H9 (cell line): ENCODE results near the gene TMEM219. TPM values are rescaled to one million over a fixed set of nuclear protein-coding genes. Genes with fewer than 3 reads are reported as not detected.

Experiments used
- DNase-seq: peaks from one replicate; pipeline ENCODE4 v3.0.0-alpha.2; 2017
- H2AFZ ChIP-seq: one replicate; pipeline ENCODE4 v1.6.1; 2013; ENCODE audit warnings: mild to moderate bottlenecking, low read length, control low read depth, moderate library complexity
- H2AK5ac ChIP-seq: 2 replicates; pipeline ENCODE4 v1.6.1; 2013; ENCODE audit warnings: low read length, control low read depth, mixed read lengths; ENCODE audit not compliant: insufficient read length
- H2BK120ac ChIP-seq: one replicate; pipeline ENCODE4 v1.6.1; 2013; ENCODE audit warnings: low read depth, mild to moderate bottlenecking, low read length, control low read depth, inconsistent platforms; ENCODE audit not compliant: poor library complexity, severe bottlenecking
- H2BK12ac ChIP-seq: 2 replicates; pipeline ENCODE4 v1.6.1; 2013; ENCODE audit warnings: low read length, control low read depth, mixed read lengths, low read depth; ENCODE audit not compliant: insufficient read length
- H2BK15ac ChIP-seq: 2 replicates; pipeline ENCODE4 v1.6.1; 2013; ENCODE audit warnings: low read depth, low read length, control low read depth
- H2BK20ac ChIP-seq: one replicate; pipeline ENCODE4 v1.6.1; 2013; ENCODE audit warnings: low read depth, mild to moderate bottlenecking, low read length, control low read depth, inconsistent platforms; ENCODE audit not compliant: poor library complexity, severe bottlenecking
- H2BK5ac ChIP-seq: 2 replicates; pipeline ENCODE4 v1.6.1; 2013; ENCODE audit warnings: low read length, control low read depth, mixed read lengths; ENCODE audit not compliant: insufficient read length
- H3K14ac ChIP-seq: 2 replicates; pipeline ENCODE4 v1.6.1; 2013; ENCODE audit warnings: low read length, control low read depth; ENCODE audit not compliant: insufficient read depth
- H3K18ac ChIP-seq: 2 replicates; pipeline ENCODE4 v1.6.1; 2013; ENCODE audit warnings: low read depth, mild to moderate bottlenecking, mixed read lengths, low read length, control low read depth; ENCODE audit not compliant: insufficient read length
- H3K23ac ChIP-seq: 2 replicates; pipeline ENCODE4 v1.6.1; 2013; ENCODE audit warnings: low read length, control low read depth, mixed read lengths, low read depth; ENCODE audit not compliant: insufficient read length
- H3K23me2 ChIP-seq: 2 replicates; pipeline ENCODE4 v1.6.1; 2013; ENCODE audit warnings: low read depth, mild to moderate bottlenecking, mixed read lengths, low read length, control low read depth; ENCODE audit not compliant: insufficient read length, poor library complexity, severe bottlenecking
- H3K27ac ChIP-seq: 2 replicates; pipeline ENCODE4 v1.5.1; 2013; ENCODE audit warnings: low read length, control low read depth, mixed read lengths, low read depth; ENCODE audit not compliant: insufficient read length
- H3K27me3 ChIP-seq: 2 replicates; pipeline ENCODE4 v1.6.1; 2013; ENCODE audit warnings: low read length, control low read depth, inconsistent platforms; ENCODE audit not compliant: insufficient read depth
- H3K4ac ChIP-seq: 2 replicates; pipeline ENCODE4 v1.6.1; 2013; ENCODE audit warnings: low read depth, mild to moderate bottlenecking, control low read depth, inconsistent platforms, low read length, moderate library complexity
- H3K4me1 ChIP-seq: 2 replicates; pipeline ENCODE4 v1.6.1; 2013; ENCODE audit warnings: low read length, control low read depth, inconsistent platforms; ENCODE audit not compliant: insufficient read depth
- H3K4me2 ChIP-seq: 2 replicates; pipeline ENCODE4 v1.6.1; 2013; ENCODE audit warnings: low read length, control low read depth, mixed read lengths; ENCODE audit not compliant: insufficient read length, insufficient read depth
- H3K56ac ChIP-seq: 2 replicates; pipeline ENCODE4 v1.6.1; 2013; ENCODE audit warnings: low read depth, mild to moderate bottlenecking, mixed read lengths, low read length, control low read depth; ENCODE audit not compliant: insufficient read length
- H3K79me1 ChIP-seq: 2 replicates; pipeline ENCODE4 v1.6.1; 2013; ENCODE audit warnings: low read depth, mild to moderate bottlenecking, moderate library complexity, low read length, control low read depth, inconsistent platforms; ENCODE audit not compliant: insufficient read depth, poor library complexity, severe bottlenecking
- H3K79me2 ChIP-seq: 2 replicates; pipeline ENCODE4 v1.6.1; 2013; ENCODE audit warnings: low read length, control low read depth, inconsistent platforms; ENCODE audit not compliant: insufficient read depth
- H3K9ac ChIP-seq: 2 replicates; pipeline ENCODE4 v1.6.1; 2013; ENCODE audit warnings: low read length, control low read depth, mixed read lengths; ENCODE audit not compliant: insufficient read length; ENCODE audit errors: extremely low read depth
- H3K9me3 ChIP-seq: one replicate; pipeline ENCODE4 v1.6.1; 2013; ENCODE audit warnings: low read depth, low read length, inconsistent platforms; ENCODE audit not compliant: control insufficient read depth
- H3T11ph ChIP-seq: one replicate; pipeline ENCODE4 v1.6.1; 2013; ENCODE audit warnings: mild to moderate bottlenecking, low read length, control low read depth, inconsistent platforms
- H4K20me1 ChIP-seq: one replicate; pipeline ENCODE4 v1.6.1; 2013; ENCODE audit not compliant: control insufficient read depth, insufficient read length, insufficient read depth
- H4K5ac ChIP-seq: 2 replicates; pipeline ENCODE4 v1.6.1; 2013; ENCODE audit warnings: low read depth, mild to moderate bottlenecking, mixed read lengths, low read length, control low read depth; ENCODE audit not compliant: insufficient read length
- H4K8ac ChIP-seq: replicated peaks from 2 replicates; pipeline ENCODE4 v1.6.1; 2013; ENCODE audit warnings: low read length, control low read depth, mixed read lengths, low read depth; ENCODE audit not compliant: insufficient read length
- H4K91ac ChIP-seq: 2 replicates; pipeline ENCODE4 v1.6.1; 2013; ENCODE audit warnings: low read depth, mild to moderate bottlenecking, moderate library complexity, mixed read lengths, low read length, control low read depth; ENCODE audit not compliant: insufficient read length
- H3K27ac Mint-ChIP-seq, 3 experiments: 2 replicates in 2 of 3; 3 replicates in 1 of 3; pipeline ENCODE4 v1.8.0; 2020 to 2021; ENCODE audit warnings: mixed read lengths in 3 of 3, mild to moderate bottlenecking in 1 of 3, moderate library complexity in 1 of 3
- H3K27me3 Mint-ChIP-seq: 2 replicates; pipeline ENCODE4 v1.8.0; 2021; ENCODE audit warnings: low read depth, mild to moderate bottlenecking, moderate library complexity, mixed read lengths
- H3K36me3 Mint-ChIP-seq, 3 experiments: 2 replicates in 2 of 3; 3 replicates in 1 of 3; pipeline ENCODE4 v1.8.0; 2020 to 2021; ENCODE audit warnings: low read depth in 3 of 3, mixed read lengths in 3 of 3; ENCODE audit not compliant: insufficient read depth in 1 of 3
- H3K4me1 Mint-ChIP-seq, 2 experiments: 2 replicates each; pipeline ENCODE4 v1.8.0; 2020; ENCODE audit warnings: mixed read lengths in 2 of 2
- H3K4me3 Mint-ChIP-seq, 2 experiments: 2 replicates in 1 of 2; 3 replicates in 1 of 2; pipeline ENCODE4 v1.8.0; 2020 to 2021; ENCODE audit warnings: mild to moderate bottlenecking in 2 of 2, mixed read lengths in 2 of 2, moderate library complexity in 1 of 2
- H3K9me3 Mint-ChIP-seq, 2 experiments: 2 replicates in 1 of 2; 3 replicates in 1 of 2; pipeline ENCODE4 v1.8.0; 2020; ENCODE audit warnings: mild to moderate bottlenecking in 2 of 2, mixed read lengths in 2 of 2, moderate library complexity in 1 of 2
- CTCF ChIP-seq: fragments of 200-600 bp; sonication (generic); conservative IDR thresholded peaks from 3 replicates; pipeline ENCODE4 v1.8.0; 2021; ENCODE audit warnings: antibody characterized with exemption, mild to moderate bottlenecking
- WGBS: extraction: QIAGEN DNeasy Blood & Tissue Kit; methylation state at CpG from one replicate; pipeline ENCODE4 v1.1.7; 2013; ENCODE audit warnings: missing lambda C conversion rate, low lambda C conversion rate, mixed read lengths; ENCODE audit not compliant: insufficient read length; ENCODE audit errors: extremely low coverage; 5-methylcytosine and 5-hydroxymethylcytosine counted together
- total RNA-seq: library from RNA; stranded (reverse); gene quantifications from 2 replicates; pipeline ENCODE4 v1.2.1, GENCODE V29; 2021

TMEM219 gene
- total RNA-seq, 1 experiment from 2014 or later, result 89.1 TPM

GRCh38 chr16:29990883-29991570 is 29.1 kb downstream of the TMEM219 start:
- H4K5ac ChIP-seq, result no peak overlapping the region
- no peaks in the 10 kb centered on the region for H3K79me2 ChIP-seq
- no peaks in the 10 kb centered on the region for H3K4me1 ChIP-seq
- no peaks in the 10 kb centered on the region for H4K20me1 ChIP-seq
- H2AK5ac ChIP-seq, result no peak overlapping the region
- H3K9ac ChIP-seq, result no peak overlapping the region
- H3K18ac ChIP-seq, result no peak overlapping the region
- no peak overlapping the region for H3K4me2 ChIP-seq
- no peak overlapping the region for H2AFZ ChIP-seq
- H3K27me3 Mint-ChIP-seq, result no peaks in the 10 kb centered on the region; the same call in 1 of the 2 replicates
- no peak overlapping the region for H4K8ac ChIP-seq
- H3K4me1 Mint-ChIP-seq, result peaks cover 9 to 10% of the 10 kb centered on the region in 2 experiments
- no peak overlapping the region for H3K14ac ChIP-seq
- H3K56ac ChIP-seq, result no peak overlapping the region
- H2BK120ac ChIP-seq, result no peak overlapping the region
- peaks cover 15 to 57% (median 49%) of the 10 kb centered on the region in 3 experiments for H3K36me3 Mint-ChIP-seq
- H3K79me1 ChIP-seq, result no peaks in the 10 kb centered on the region
- no peak overlapping the region for H3K4me3 Mint-ChIP-seq
- TF ChIP-seq CTCF, result no peak
- whole genome bisulfite sequencing, result no CpG with 5 or more reads among the region's 35 CpGs
- no peak overlapping the region for H3T11ph ChIP-seq
- no peak overlapping the region for H2BK12ac ChIP-seq
- no peaks in the 10 kb centered on the region for H3K9me3 ChIP-seq
- DNase-seq, result no peak
- no peak overlapping the region for H3K23ac ChIP-seq
- H2BK20ac ChIP-seq, result no peak overlapping the region
- H3K23me2 ChIP-seq, result peaks cover 5% of the 10 kb centered on the region
- H3K27me3 ChIP-seq, result no peaks in the 10 kb centered on the region
- H3K4ac ChIP-seq, result no peak overlapping the region
- no peak overlapping the region for H3K27ac ChIP-seq
- no peak overlapping the region for H2BK5ac ChIP-seq
- no peak overlapping the region for H4K91ac ChIP-seq
- H3K27ac Mint-ChIP-seq, result no peak overlapping the region
- no peak overlapping the region for H2BK15ac ChIP-seq
- H3K9me3 Mint-ChIP-seq, result no peaks in the 10 kb centered on the region
